ENCODE measurements around the gene CRIM1.

Gene CRIM1

DNA sequence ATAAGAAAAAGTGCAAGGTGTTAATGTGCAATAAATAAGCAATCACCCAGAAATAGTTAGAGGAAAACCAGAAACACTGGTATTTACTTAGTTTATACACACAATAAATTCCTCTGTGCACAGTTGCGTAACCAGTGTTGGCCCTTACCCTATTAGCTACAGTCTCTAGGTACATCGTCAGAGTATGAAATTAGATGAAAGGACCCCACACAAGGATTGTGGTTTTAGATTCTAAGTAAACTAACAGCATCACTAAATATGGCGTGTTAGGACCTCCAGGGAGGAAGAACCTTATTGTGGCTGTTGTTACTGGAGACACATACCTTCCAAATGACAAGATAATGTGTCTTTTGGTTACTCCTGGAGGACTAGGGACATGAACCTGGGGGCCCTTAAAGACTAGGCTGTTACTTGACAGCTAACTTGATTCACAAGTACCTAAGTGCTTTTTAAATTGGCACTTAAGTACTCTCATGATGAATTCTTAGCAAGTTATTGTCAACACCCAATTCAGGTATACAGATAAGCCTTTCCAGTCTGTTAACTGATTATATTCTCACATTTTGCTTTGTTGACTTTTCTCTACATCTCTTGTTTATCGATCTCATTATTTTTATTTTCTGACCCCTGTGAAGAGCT, 127.1 kb downstream of the CRIM1 start:
- H3K9me3 ChIP-seq (ENCODE audit: insufficient read depth, low read length), result no peaks in the 10 kb centered on the region
- H3K9ac ChIP-seq (ENCODE audit: insufficient read length, low read depth), result no peak overlapping the region
- H3K27me3 ChIP-seq (ENCODE audit: insufficient read depth, insufficient read length), result no peaks in the 10 kb centered on the region
- no peaks in the 10 kb centered on the region for H3K4me1 ChIP-seq (ENCODE audit: insufficient read depth, insufficient read length)
- no peak for TF ChIP-seq ZNF274 (IDR thresholded peaks at IDR 0.05; ENCODE audit: low read depth, low read length)
- TF ChIP-seq YY1 (IDR thresholded peaks at IDR 0.05; ENCODE audit: insufficient read depth, insufficient read length), result no peak
- no peak for TF ChIP-seq SUZ12 (IDR thresholded peaks at IDR 0.05; ENCODE audit: extremely low read depth, insufficient read depth, insufficient read length)
- peaks cover 58% of the 10 kb centered on the region for H3K36me3 ChIP-seq (ENCODE audit: insufficient read depth, insufficient read length, low read length)
- DNase-seq (ENCODE audit: low read depth, low spot score), result no peak
- no peak overlapping the region for H3K4me3 ChIP-seq (ENCODE audit: insufficient read length, low read depth)

- no peaks in the 10 kb centered on the region for H3K9me3 ChIP-seq (ENCODE audit: insufficient read depth, low read length)
- H3K4me3 ChIP-seq (ENCODE audit: insufficient read length, low read depth), result no peak overlapping the region
- no peak for DNase-seq (ENCODE audit: low read depth, low spot score)
- TF ChIP-seq SUZ12 (IDR thresholded peaks at IDR 0.05; ENCODE audit: extremely low read depth, insufficient read depth, insufficient read length) (no peak), ZNF274 (IDR thresholded peaks at IDR 0.05; ENCODE audit: low read depth, low read length) (no peak), YY1 (IDR thresholded peaks at IDR 0.05; ENCODE audit: insufficient read depth, insufficient read length) (no peak)
- no peak overlapping the region for H3K9ac ChIP-seq (ENCODE audit: insufficient read length, low read depth)
- no peaks in the 10 kb centered on the region for H3K4me1 ChIP-seq (ENCODE audit: insufficient read depth, insufficient read length)
- H3K36me3 ChIP-seq (ENCODE audit: insufficient read depth, insufficient read length, low read length), result peaks cover 53% of the 10 kb centered on the region
- H3K27me3 ChIP-seq (ENCODE audit: insufficient read depth, insufficient read length), result no peaks in the 10 kb centered on the region
Measured at GRCh38 chr2:36483290-36483689, 127.7 kb downstream of the CRIM1 start.

DNA sequence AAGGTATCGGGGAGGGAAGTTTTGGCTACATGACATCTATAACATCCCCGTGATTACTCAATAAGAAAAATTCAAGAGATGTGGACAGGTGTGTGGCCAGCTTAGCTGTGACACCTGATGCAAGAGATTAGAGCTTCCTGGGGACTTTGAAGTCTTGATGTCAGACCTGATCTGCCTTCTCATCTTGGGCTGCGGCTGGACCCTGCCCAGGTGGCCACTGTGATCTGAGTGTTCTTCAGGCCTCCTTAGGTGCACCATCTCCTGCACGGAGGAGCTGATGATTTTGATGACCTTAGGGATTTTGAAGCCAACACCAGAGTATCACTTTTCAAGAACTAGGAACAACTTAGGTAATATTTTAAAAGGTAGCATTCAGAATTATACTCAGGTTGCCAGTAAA, 128.9 kb downstream of the CRIM1 start:
- Histone ChIP-seq H3K9me3 (ENCODE audit: insufficient read depth, low read length) (no peaks in the 10 kb centered on the region), H3K4me1 (ENCODE audit: insufficient read depth, insufficient read length) (no peaks in the 10 kb centered on the region), H3K27me3 (ENCODE audit: insufficient read depth, insufficient read length) (no peaks in the 10 kb centered on the region), H3K4me3 (ENCODE audit: insufficient read length, low read depth) (no peak overlapping the region), H3K36me3 (ENCODE audit: insufficient read depth, insufficient read length, low read length) (peaks cover 43% of the 10 kb centered on the region), H3K9ac (ENCODE audit: insufficient read length, low read depth) (no peak overlapping the region)
- TF ChIP-seq SUZ12 (IDR thresholded peaks at IDR 0.05; ENCODE audit: extremely low read depth, insufficient read depth, insufficient read length), result no peak
- TF ChIP-seq ZNF274 (IDR thresholded peaks at IDR 0.05; ENCODE audit: low read depth, low read length), result no peak
- no peak for TF ChIP-seq YY1 (IDR thresholded peaks at IDR 0.05; ENCODE audit: insufficient read depth, insufficient read length)
- DNase-seq (ENCODE audit: low read depth, low spot score), result no peak

- no peaks in the 10 kb centered on the region for H3K27me3 ChIP-seq (ENCODE audit: insufficient read depth, insufficient read length)
- no peak for TF ChIP-seq ZNF274 (IDR thresholded peaks at IDR 0.05; ENCODE audit: low read depth, low read length)
- TF ChIP-seq YY1 (IDR thresholded peaks at IDR 0.05; ENCODE audit: insufficient read depth, insufficient read length), result no peak
- no peak for TF ChIP-seq SUZ12 (IDR thresholded peaks at IDR 0.05; ENCODE audit: extremely low read depth, insufficient read depth, insufficient read length)
- no peak overlapping the region for H3K4me3 ChIP-seq (ENCODE audit: insufficient read length, low read depth)
- H3K4me1 ChIP-seq (ENCODE audit: insufficient read depth, insufficient read length), result no peaks in the 10 kb centered on the region
- H3K36me3 ChIP-seq (ENCODE audit: insufficient read depth, insufficient read length, low read length), result peaks cover 35% of the 10 kb centered on the region
- H3K9me3 ChIP-seq (ENCODE audit: insufficient read depth, low read length), result no peaks in the 10 kb centered on the region
- H3K9ac ChIP-seq (ENCODE audit: insufficient read length, low read depth), result no peak overlapping the region
- DNase-seq (ENCODE audit: low read depth, low spot score), result no peak
Measured at GRCh38 chr2:36485521-36485920, 129.9 kb downstream of the CRIM1 start.

- H3K9ac ChIP-seq (ENCODE audit: insufficient read length, low read depth), result no peak overlapping the region
- H3K4me3 ChIP-seq (ENCODE audit: insufficient read length, low read depth), result no peak overlapping the region
- H3K4me1 ChIP-seq (ENCODE audit: insufficient read depth, insufficient read length), result no peaks in the 10 kb centered on the region
- no peaks in the 10 kb centered on the region for H3K9me3 ChIP-seq (ENCODE audit: insufficient read depth, low read length)
- no peak for DNase-seq (ENCODE audit: low read depth, low spot score)
- peaks cover 31% of the 10 kb centered on the region for H3K36me3 ChIP-seq (ENCODE audit: insufficient read depth, insufficient read length, low read length)
- H3K27me3 ChIP-seq (ENCODE audit: insufficient read depth, insufficient read length), result no peaks in the 10 kb centered on the region
- no peak for TF ChIP-seq ZNF274 (IDR thresholded peaks at IDR 0.05; ENCODE audit: low read depth, low read length)
- no peak for TF ChIP-seq YY1 (IDR thresholded peaks at IDR 0.05; ENCODE audit: insufficient read depth, insufficient read length)
- TF ChIP-seq SUZ12 (IDR thresholded peaks at IDR 0.05; ENCODE audit: extremely low read depth, insufficient read depth, insufficient read length), result no peak
Measured at GRCh38 chr2:36486521-36487044, 131.0 kb downstream of the CRIM1 start.

DNA sequence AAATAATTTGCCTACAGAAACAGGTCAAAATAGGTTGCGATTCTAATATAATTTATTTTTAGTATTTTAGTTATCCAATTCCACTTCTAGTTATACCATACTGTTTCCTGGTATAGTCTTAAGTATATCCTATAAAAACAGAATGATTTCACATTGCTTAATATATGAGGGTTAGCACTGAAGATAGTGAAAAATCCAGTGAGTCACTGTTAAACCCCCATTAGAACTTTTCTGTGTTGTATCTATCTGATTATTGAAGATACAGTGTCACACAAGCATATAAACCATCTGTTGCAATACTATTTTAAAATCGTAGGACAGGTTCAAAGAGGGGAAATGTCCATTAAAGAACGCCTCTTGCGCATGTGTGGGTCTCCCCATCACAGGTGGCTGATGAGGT, 132.4 kb downstream of the CRIM1 start:
- no peak for DNase-seq (ENCODE audit: low read depth, low spot score)
- Histone ChIP-seq H3K4me1 (ENCODE audit: insufficient read depth, insufficient read length) (no peaks in the 10 kb centered on the region), H3K9me3 (ENCODE audit: insufficient read depth, low read length) (no peaks in the 10 kb centered on the region), H3K4me3 (ENCODE audit: insufficient read length, low read depth) (no peak overlapping the region), H3K36me3 (ENCODE audit: insufficient read depth, insufficient read length, low read length) (peaks cover 26% of the 10 kb centered on the region), H3K9ac (ENCODE audit: insufficient read length, low read depth) (no peak overlapping the region), H3K27me3 (ENCODE audit: insufficient read depth, insufficient read length) (no peaks in the 10 kb centered on the region)
- TF ChIP-seq YY1 (IDR thresholded peaks at IDR 0.05; ENCODE audit: insufficient read depth, insufficient read length), result no peak
- TF ChIP-seq SUZ12 (IDR thresholded peaks at IDR 0.05; ENCODE audit: extremely low read depth, insufficient read depth, insufficient read length), result no peak
- TF ChIP-seq ZNF274 (IDR thresholded peaks at IDR 0.05; ENCODE audit: low read depth, low read length), result no peak

- TF ChIP-seq YY1 (IDR thresholded peaks at IDR 0.05; ENCODE audit: insufficient read depth, insufficient read length) (no peak), ZNF274 (IDR thresholded peaks at IDR 0.05; ENCODE audit: low read depth, low read length) (no peak), SUZ12 (IDR thresholded peaks at IDR 0.05; ENCODE audit: extremely low read depth, insufficient read depth, insufficient read length) (no peak)
- no peaks in the 10 kb centered on the region for H3K4me1 ChIP-seq (ENCODE audit: insufficient read depth, insufficient read length)
- H3K4me3 ChIP-seq (ENCODE audit: insufficient read length, low read depth), result no peak overlapping the region
- H3K27me3 ChIP-seq (ENCODE audit: insufficient read depth, insufficient read length), result no peaks in the 10 kb centered on the region
- DNase-seq (ENCODE audit: low read depth, low spot score), result no peak
- peaks cover 16% of the 10 kb centered on the region for H3K36me3 ChIP-seq (ENCODE audit: insufficient read depth, insufficient read length, low read length)
- H3K9ac ChIP-seq (ENCODE audit: insufficient read length, low read depth), result no peak overlapping the region
- H3K9me3 ChIP-seq (ENCODE audit: insufficient read depth, low read length), result no peaks in the 10 kb centered on the region
Measured at GRCh38 chr2:36489281-36489680, 133.7 kb downstream of the CRIM1 start.
